Measurements from ENCODE around the gene IRF8.
"Not testable (repeated sequence)": the region's sequence is repeated elsewhere in the genome, so short reads cannot be mapped to it uniquely, and the experiment has no call there.

IRF8 gene

GRCh38 chr16:85860413-85861094 is 38.4 kb upstream of the IRF8 start:
- Mint-ChIP-seq H3K9me3 (peaks cover 3 to 4% of the 10 kb centered on the region in 2 donors), H3K36me3 (no peaks in the 10 kb centered on the region), H3K4me1 (peaks cover 51 to 65% of the 10 kb centered on the region in 2 donors), H3K27me3 (no peaks in the 10 kb centered on the region), H3K27ac (peak overlapping the region; percentile 75), H3K4me3 (no peak overlapping the region)
- DNase-seq (peak; percentile 23), ATAC-seq (replicated peaks) (peak; percentile 73 to 90)

GRCh38 chr16:85861095-85861825 is 37.7 kb upstream of the IRF8 start:
- H3K36me3 Mint-ChIP-seq = no peaks in the 10 kb centered on the region
- peak overlapping the region; percentile 57 for H3K27ac Mint-ChIP-seq
- peaks cover 46 to 58% of the 10 kb centered on the region in 2 donors for H3K4me1 Mint-ChIP-seq
- H3K27me3 Mint-ChIP-seq = no peaks in the 10 kb centered on the region
- no peak overlapping the region for H3K4me3 Mint-ChIP-seq
- DNase-seq (no peak), ATAC-seq (replicated peaks) (no peak)
- peaks cover 3 to 4% of the 10 kb centered on the region in 2 donors for H3K9me3 Mint-ChIP-seq

DNA sequence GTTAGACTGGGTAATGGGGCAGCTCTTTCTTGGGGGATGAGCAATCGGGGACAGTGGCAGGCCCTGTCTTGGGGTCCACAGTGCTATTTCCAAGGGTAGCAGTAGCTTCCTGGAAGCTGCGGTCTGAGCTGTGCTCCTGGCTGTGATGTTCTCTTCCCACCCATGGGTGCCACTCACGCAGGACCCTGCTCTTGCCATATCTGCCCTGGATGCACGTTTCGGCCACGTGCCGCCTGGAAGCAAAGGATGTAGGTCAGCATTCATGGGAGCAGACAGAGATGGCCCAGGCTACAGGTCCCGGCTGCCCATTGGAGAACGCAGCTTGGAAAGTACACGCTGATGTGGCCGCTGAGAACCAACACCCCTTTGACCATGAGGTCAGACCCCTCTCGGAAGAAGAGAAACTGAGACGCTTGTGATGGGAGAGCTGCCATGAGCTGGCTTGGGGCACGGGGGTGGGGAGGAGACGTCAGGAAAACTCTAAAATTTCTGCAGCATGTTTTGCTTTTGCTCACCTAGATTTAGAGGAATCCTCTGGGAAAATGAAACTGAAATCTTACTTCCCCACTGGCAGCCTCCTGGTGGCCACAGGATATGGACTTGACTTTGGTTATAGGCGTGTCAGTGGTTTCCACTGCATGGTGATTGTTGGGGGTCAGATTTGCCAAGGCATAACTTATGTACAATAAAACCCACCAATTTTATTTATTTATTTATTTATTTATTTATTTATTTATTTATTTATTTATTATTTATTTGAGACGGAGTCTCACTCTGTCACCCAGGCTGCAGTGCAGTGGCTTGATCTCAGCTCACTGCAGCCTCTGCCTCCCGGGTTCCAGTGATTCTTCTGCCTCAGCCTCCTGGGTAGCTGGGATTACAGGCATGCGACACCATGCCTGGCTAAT is 36.2 kb upstream of the IRF8 start:
- ATAC-seq (replicated peaks) (no peak), DNase-seq (no peak)
- peaks cover 3 to 4% of the 10 kb centered on the region in 2 donors for H3K9me3 Mint-ChIP-seq
- peaks cover 49 to 61% of the 10 kb centered on the region in 2 donors for H3K4me1 Mint-ChIP-seq
- no peak overlapping the region for H3K27ac Mint-ChIP-seq
- no peaks in the 10 kb centered on the region for H3K36me3 Mint-ChIP-seq
- no peaks in the 10 kb centered on the region for H3K27me3 Mint-ChIP-seq
- H3K4me3 Mint-ChIP-seq = no peak overlapping the region

- H3K4me1 Mint-ChIP-seq = peaks cover 50 to 61% of the 10 kb centered on the region in 2 donors
- H3K27ac Mint-ChIP-seq = no peak overlapping the region
- no peaks in the 10 kb centered on the region for H3K36me3 Mint-ChIP-seq
- ATAC-seq (replicated peaks) = no peak
- no peak overlapping the region for H3K4me3 Mint-ChIP-seq
- DNase-seq = no peak
- H3K27me3 Mint-ChIP-seq = no peaks in the 10 kb centered on the region
- H3K9me3 Mint-ChIP-seq = peaks cover 3 to 4% of the 10 kb centered on the region in 2 donors
Observed at GRCh38 chr16:85863384-85863774, 35.6 kb upstream of the IRF8 start.

DNA sequence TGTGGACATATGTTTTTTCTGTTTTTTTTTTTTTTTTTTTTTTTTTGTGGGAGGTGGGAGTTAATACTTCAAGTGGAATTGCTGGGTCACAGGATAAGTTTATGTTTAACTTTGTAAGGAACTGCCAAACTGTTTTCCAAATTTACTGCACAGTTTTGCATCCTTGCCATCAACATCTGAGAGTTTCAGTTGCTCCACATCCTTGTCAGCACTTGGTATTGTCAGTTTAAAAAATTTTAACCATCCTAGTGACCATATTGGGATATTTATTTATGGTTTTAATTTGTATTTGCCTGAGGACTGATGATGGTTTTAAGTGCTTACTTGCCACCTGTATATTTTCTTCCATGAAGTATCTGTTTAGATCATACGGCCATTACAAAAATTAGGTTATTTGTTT is 34.0 kb upstream of the IRF8 start:
- ATAC-seq (replicated peaks) = no peak
- Mint-ChIP-seq H3K27ac (no peak overlapping the region), H3K27me3 (no peaks in the 10 kb centered on the region), H3K4me1 (peaks cover 45 to 61% of the 10 kb centered on the region in 2 donors), H3K9me3 (peaks cover 3 to 5% of the 10 kb centered on the region in 2 donors), H3K4me3 (no peak overlapping the region), H3K36me3 (no peaks in the 10 kb centered on the region)
- DNase-seq = no peak

GRCh38 chr16:85867189-85867588 is 31.8 kb upstream of the IRF8 start:
- no peaks in the 10 kb centered on the region for H3K36me3 Mint-ChIP-seq
- H3K9me3 Mint-ChIP-seq = peaks cover 3 to 5% of the 10 kb centered on the region in 2 donors
- no peak overlapping the region for H3K4me3 Mint-ChIP-seq
- no peaks in the 10 kb centered on the region for H3K27me3 Mint-ChIP-seq
- ATAC-seq (replicated peaks) = peak; percentile 53 to 55
- peaks cover 39 to 59% of the 10 kb centered on the region in 2 donors for H3K4me1 Mint-ChIP-seq
- DNase-seq = no peak
- H3K27ac Mint-ChIP-seq = peak overlapping the region; percentile 76

DNA sequence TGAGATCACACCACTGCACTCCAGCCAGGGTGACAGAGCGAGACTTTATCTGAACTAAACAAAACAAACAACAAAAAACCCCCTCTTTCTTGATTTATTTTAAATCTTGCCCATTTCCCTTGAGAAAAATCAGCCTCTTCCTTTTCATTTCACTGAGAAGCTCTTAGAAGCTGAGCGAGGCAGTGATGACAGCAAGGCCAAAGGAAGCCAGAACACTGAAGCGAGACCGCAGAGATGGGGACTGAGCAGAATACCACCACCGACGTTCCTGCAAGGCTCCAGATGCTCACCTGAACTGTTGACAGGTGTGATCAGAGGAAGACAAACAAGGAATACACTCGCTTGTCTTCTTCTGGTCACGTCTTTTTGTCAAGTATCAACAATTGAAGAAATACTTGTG is 30.5 kb upstream of the IRF8 start:
- Mint-ChIP-seq H3K4me1 (peaks cover 42 to 63% of the 10 kb centered on the region in 2 donors), H3K27me3 (no peaks in the 10 kb centered on the region), H3K9me3 (peaks cover 3 to 5% of the 10 kb centered on the region in 2 donors), H3K36me3 (no peaks in the 10 kb centered on the region), H3K4me3 (peak overlapping the region; percentile 18 to 67), H3K27ac (peak overlapping the region; percentile 79)
- ATAC-seq (replicated peaks) (peak; percentile 70 to 73), DNase-seq (peak; percentile 27)

DNA sequence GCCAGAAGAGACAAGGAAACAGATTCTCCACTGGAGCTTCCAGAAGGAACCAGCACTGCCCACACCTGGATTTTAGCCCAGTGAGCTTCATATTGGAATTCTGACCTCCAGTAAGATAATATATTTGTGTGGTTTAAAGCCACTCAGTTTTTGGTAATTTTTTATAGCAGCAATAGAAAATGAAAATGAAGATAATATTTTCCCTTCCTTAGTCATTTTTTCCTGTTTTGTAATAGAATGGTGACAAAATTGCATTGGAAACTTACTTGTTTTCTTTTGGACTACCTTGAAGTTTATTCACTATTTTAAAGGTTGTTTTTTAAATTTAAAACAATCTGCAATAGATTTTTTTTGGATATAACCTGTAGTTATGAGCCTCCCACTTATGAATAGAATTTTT is 29.8 kb upstream of the IRF8 start:
- no peak for ATAC-seq (replicated peaks)
- peaks cover 0 to 2% of the 10 kb centered on the region in 2 donors for H3K9me3 Mint-ChIP-seq
- H3K4me1 Mint-ChIP-seq = peaks cover 44 to 70% of the 10 kb centered on the region in 2 donors
- no peaks in the 10 kb centered on the region for H3K27me3 Mint-ChIP-seq
- no peaks in the 10 kb centered on the region for H3K36me3 Mint-ChIP-seq
- DNase-seq = no peak
- H3K4me3 Mint-ChIP-seq = no peak overlapping the region
- H3K27ac Mint-ChIP-seq = no peak overlapping the region

- H3K4me3 Mint-ChIP-seq = peak overlapping the region; percentile 37 to 50
- DNase-seq = no peak
- peaks cover 0 to 2% of the 10 kb centered on the region in 2 donors for H3K9me3 Mint-ChIP-seq
- ATAC-seq (replicated peaks) = peak; percentile 2
- H3K4me1 Mint-ChIP-seq = peaks cover 47 to 75% of the 10 kb centered on the region in 2 donors
- H3K27ac Mint-ChIP-seq = peak overlapping the region; percentile 84
- no peaks in the 10 kb centered on the region for H3K27me3 Mint-ChIP-seq
- H3K36me3 Mint-ChIP-seq = no peaks in the 10 kb centered on the region
Observed at GRCh38 chr16:85869785-85870558, 29.0 kb upstream of the IRF8 start.

DNA sequence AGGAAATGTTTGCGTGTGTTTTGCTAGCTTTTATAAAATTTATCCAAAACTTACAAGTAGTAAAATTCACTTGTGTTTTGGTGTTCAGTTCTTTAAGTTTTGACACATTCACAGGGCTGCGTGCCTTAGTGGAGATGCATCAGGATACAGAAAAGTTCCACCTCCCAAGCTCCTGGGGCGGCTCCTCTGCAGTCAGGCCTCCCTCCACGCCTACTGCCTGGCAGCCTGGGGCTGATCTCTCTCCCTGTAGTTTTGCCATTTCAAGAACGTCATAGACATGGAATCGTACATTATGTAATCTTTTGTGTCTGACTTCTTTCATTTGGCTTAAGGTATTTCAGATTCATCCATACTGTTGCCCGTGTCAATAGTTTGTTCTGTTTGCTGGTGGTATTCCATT is 27.2 kb upstream of the IRF8 start:
- no peaks in the 10 kb centered on the region for H3K27me3 Mint-ChIP-seq
- DNase-seq (no peak), ATAC-seq (replicated peaks) (no peak)
- peaks cover 46 to 70% of the 10 kb centered on the region in 2 donors for H3K4me1 Mint-ChIP-seq
- peak overlapping the region; percentile 91 for H3K27ac Mint-ChIP-seq
- H3K9me3 Mint-ChIP-seq = peaks cover 0 to 2% of the 10 kb centered on the region in 2 donors
- H3K36me3 Mint-ChIP-seq = no peaks in the 10 kb centered on the region
- peak overlapping the region; percentile 12 to 26 for H3K4me3 Mint-ChIP-seq

DNA sequence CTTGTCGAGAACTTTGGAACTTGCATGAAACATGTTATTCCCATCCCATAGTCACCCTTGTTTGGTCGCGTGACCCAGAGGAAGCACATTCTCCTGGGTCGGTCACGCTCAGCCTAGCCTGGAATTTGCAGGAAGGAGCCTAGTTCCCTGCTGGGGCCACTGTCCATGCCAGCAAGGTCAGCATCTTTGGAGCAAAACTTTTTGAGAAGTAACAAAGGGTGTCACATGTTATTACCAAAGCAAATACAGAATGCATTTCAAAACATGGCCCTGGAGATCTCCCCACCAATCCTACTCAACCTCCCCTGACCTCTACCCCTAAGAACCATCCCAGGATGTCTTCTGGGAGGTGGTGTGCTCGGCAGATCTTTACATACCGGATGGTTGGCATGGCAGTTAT is 26.2 kb upstream of the IRF8 start:
- ATAC-seq (replicated peaks) = no peak
- H3K27ac Mint-ChIP-seq = no peak overlapping the region
- peaks cover 36 to 60% of the 10 kb centered on the region in 2 donors for H3K4me1 Mint-ChIP-seq
- H3K27me3 Mint-ChIP-seq = no peaks in the 10 kb centered on the region
- no peak for DNase-seq
- peak overlapping the region in 1 of 2 donors; percentile 14 for H3K4me3 Mint-ChIP-seq
- peaks cover 0 to 5% of the 10 kb centered on the region in 2 donors for H3K9me3 Mint-ChIP-seq
- H3K36me3 Mint-ChIP-seq = peaks cover 0 to 2% of the 10 kb centered on the region in 2 donors

GRCh38 chr16:85873153-85873552 is 25.8 kb upstream of the IRF8 start:
- peaks cover 32 to 56% of the 10 kb centered on the region in 2 donors for H3K4me1 Mint-ChIP-seq
- no peak overlapping the region for H3K27ac Mint-ChIP-seq
- DNase-seq (no peak), ATAC-seq (replicated peaks) (no peak)
- peaks cover 0 to 2% of the 10 kb centered on the region in 2 donors for H3K36me3 Mint-ChIP-seq
- H3K27me3 Mint-ChIP-seq = no peaks in the 10 kb centered on the region
- peaks cover 0 to 5% of the 10 kb centered on the region in 2 donors for H3K9me3 Mint-ChIP-seq
- H3K4me3 Mint-ChIP-seq = peak overlapping the region in 1 of 2 donors; percentile 14

- not testable (repeated sequence) for H3K27ac Mint-ChIP-seq, H3K27me3 Mint-ChIP-seq, H3K4me3 Mint-ChIP-seq, H3K9me3 Mint-ChIP-seq, DNase-seq, H3K36me3 Mint-ChIP-seq
- peaks cover 26 to 47% of the 10 kb centered on the region in 2 donors for H3K4me1 Mint-ChIP-seq
- ATAC-seq (replicated peaks) = peak; percentile 41 to 57
Observed at GRCh38 chr16:85874031-85874430, 24.9 kb upstream of the IRF8 start.
